Activated CD4-positive, CD25-positive, alpha-beta regulatory T cell treated with anti-CD3 and anti-CD28 coated beads, Interleukin-2, amount 50 U/mL, for 72 hours (primary cell): Measurements from ENCODE around the gene UACA.

Experiments
- DNase-seq: peaks from one replicate; pipeline ENCODE4 v3.0.0; 2021

UACA gene

DNA sequence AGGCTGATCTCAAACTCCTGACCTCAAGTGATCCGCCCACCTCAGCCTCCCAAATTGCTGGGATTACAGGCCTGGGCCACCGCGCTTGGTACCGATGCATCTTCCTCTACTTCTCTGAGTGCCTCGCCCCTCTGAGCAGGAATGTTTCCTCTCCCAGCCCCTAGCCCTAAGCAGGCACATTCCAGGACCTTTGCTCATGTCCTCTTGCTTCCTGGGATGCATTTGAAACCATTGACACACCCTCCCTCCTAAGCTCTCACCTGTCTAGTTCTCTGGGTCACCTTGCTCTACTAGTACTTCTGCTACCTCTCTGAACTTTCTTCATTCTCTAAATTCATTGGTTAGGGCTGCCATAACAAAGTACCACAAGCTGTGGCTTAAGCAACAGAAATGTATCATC is 17.9 kb upstream of the UACA start:
- no peak for DNase-seq

DNA sequence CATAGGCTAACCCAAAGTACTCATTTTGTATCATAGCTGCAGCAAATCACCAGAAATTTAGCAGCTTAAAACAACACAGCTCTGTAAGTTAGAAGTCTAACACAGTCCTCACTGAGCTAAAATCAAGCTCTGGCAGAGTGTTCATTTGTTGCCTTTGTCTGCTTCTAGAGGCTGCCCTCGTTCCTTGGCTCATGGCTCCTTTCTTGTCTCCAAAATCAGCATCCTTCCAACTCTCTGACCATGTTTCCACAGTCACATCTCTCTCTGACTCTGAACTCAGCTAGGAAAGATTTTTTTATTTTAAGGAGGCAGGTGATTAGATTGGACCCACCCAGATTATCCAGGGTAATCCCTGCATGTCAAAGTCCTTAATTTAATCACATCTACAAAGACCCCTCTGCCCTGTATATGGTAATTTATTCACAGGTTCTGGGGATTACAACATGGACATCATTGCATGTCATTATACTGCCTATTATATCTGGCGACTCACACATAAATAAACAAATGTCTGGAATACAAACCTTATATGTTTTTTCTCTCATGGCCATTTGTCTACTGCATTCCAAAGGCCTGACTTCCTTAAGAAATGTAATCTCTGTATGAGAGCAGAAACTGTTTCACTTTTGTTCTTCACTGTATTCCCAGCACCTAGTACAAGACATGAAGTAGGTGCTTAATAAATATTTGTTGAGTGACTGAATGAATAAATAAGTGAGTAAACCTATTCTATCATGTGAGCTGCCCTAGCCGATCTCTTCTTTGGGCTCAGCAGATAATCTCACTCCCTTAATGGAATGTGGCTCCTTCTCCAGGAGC is 15.1 kb upstream of the UACA start:
- no peak for DNase-seq

DNA sequence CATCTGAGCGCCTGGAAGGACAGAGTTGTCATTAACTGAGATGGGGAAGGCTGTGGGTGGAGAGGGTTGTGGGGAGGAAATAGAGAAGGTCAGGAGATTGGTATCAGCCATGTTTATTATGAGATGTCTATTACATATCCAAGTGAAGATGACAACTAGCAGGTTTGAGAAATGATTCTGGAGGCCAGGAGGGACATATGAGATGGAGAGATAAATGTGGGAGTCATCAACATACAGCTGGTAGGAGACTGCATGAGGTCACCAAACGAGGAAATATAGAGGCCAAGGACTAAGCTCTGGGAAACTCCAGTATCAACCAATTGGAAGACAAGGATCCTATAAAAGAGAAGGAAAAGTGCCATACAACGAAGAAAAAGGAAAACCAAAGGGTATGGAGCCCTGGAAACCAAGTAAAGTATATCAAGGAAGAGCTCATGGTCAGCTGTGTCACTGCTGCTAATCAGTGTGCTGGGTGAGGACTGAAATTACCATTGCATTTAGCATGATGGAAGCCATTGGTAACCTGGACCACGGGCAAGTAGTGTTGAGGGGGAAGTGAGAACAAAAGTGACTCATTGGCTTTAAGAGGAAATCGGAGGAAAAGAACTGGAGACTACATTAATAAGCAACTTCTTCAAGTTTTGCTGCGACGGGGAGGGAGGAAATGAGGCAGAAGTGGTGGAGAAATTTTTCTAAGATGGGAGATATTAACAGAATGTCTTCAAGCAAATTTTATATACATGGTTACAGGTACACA is 14.0 kb upstream of the UACA start:
- no peak for DNase-seq

DNA sequence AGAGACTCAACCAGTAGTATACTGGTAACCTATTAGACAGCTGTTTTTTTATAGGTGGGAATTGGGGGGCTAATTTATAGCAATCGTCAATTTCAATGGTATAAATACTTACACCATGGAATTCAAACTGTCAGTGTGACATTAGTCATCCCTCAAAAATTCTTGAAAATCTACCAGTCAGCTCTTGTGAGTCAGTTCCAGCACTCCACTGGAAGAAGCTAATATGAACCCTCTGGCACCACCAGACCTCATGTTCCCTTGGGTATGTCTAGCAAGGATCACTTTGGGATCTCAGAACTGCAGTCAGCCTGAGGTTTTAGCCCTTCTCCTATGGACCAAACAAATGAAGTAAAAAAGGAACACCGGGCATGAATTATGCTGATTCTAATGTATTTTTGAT is 11.8 kb upstream of the UACA start:
- no peak for DNase-seq

DNA sequence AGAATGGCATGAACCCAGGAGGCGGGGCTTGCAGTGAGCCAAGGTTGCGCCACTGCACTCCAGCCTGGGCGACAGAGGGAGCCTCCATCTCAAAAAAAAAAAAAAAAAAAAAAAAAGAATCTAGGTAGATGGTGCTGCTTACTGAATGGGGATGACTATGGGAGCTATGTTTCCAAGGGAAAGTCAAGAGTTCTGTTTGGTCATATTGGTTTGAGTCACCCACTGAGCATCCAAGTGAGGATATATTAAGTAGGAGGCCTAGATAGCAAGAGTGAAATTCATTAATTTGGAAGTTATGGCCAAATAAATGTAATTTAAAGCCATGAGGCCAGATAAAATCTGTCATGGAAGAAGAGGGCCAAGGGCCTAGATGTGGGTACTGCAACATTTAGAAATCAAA is 9.0 kb upstream of the UACA start:
- no peak for DNase-seq

DNA sequence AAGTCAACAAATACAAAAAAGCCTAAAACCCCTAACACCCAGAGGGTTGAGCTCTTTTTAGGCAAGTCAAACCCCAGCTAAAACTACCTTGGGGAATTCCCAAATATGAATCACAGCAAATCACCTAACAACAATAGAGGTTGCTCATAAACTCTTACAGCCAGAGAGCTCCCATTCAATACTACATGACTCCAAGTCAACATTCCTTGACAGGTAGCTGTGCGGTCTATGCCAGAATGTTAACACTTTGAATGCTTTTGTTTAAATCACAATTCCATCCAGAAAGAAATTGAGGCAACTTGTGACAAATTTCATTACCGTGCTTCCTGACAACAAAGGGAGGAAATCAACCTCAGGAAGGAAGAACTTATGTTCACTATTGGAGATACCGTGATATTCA is 7.5 kb upstream of the UACA start:
- no peak for DNase-seq

DNA sequence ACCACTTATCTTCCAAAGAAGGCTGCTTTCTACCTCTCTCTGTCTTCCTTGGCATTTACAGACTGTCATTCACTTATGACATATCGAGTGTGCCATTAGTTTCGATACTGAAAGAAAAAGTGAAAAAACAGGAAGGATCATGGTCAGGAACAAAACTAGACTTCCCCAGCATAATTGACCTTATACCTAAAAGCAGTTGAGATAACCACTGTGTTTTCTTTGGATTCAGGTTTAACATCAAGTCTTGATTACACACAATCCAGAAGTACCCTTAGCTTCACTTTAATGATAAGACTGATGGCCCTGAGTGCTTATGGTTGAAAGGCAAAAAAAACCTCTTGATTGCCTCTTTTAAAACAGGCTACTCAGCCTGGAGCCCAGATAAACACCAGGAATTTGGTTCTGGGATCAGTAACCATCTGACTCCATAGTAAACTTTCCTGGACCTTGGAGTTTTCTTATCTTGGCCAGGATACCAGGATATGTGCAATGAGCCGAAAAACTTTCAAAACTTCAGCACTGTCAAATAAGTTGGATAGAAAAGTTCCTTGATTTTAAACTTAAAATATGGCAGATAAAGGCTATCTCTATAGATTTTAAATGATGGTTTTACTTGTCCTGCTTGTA is 5.0 kb upstream of the UACA start:
- no peak for DNase-seq

DNA sequence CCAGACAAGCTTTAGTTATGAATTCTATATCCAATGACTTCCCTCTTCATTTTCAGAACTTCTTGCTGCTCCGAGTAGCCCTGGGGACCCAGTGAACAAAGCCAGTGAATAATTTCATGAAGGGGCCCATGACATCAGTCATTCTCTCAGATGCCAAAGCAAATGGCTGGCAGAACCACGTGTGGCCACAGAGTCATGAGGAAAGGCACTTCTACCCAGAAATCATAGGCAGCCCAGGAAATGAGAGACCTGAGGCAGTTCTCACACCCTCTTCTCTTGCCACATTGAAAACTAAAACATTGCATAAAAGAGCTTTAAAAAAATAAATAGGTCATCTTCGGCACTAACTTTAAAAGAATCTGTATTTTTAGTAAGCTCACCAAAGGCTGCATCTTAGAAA is 4.3 kb upstream of the UACA start:
- DNase-seq, result no peak

DNA sequence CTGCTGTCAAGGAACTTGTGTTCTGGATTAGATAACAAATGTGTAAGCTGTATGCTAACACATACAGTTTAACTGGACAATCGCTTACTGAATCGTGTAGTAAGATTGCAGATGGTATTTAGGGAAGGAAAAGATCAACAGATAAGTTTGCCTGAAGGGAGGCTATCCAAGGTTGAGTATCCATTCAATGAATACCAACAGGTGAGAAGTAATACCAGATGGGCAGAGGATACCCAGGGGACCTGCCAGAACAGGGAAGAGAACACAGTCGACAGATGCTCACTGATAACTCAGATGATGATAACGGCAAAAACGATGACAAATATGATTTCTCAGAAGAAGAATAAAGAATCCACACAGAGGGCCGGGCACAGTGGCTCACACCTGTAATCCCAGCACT is 3.2 kb upstream of the UACA start:
- no peak for DNase-seq

DNA sequence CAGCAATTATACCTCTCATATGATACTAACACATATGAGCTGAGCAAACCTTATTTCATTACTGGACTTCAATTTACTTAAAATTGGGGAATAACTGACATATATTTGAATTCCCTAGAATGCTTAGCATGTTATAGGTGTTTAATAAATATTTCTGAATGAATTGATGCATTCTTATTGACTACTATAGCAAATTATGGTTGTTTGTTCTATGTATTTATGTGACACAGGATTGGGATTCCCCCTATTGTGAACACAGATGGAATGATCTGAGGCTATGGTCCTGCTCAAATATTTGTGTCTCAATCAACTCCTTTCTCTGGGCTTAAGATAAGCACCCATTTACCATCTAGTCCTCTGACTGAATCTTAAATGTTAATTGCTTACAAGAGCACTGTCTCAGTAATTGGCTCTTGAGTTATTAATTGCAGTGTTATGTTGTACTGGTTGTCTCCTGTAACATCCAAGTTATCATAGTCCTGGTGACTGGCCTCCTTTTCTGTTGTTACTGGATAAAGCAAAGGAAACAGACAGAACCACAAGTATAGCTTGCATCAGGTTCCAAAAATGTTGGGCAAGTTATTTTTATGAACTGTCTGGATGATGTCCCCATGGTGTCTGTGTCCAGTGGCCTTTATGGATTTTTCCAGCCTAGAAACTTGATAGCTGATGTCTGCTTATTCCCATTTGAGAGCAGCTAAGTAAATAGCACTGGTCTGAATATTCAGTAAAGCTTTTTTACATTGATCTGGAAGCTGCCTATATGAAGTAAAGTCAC is 2.3 kb upstream of the UACA start:
- no peak for DNase-seq

DNA sequence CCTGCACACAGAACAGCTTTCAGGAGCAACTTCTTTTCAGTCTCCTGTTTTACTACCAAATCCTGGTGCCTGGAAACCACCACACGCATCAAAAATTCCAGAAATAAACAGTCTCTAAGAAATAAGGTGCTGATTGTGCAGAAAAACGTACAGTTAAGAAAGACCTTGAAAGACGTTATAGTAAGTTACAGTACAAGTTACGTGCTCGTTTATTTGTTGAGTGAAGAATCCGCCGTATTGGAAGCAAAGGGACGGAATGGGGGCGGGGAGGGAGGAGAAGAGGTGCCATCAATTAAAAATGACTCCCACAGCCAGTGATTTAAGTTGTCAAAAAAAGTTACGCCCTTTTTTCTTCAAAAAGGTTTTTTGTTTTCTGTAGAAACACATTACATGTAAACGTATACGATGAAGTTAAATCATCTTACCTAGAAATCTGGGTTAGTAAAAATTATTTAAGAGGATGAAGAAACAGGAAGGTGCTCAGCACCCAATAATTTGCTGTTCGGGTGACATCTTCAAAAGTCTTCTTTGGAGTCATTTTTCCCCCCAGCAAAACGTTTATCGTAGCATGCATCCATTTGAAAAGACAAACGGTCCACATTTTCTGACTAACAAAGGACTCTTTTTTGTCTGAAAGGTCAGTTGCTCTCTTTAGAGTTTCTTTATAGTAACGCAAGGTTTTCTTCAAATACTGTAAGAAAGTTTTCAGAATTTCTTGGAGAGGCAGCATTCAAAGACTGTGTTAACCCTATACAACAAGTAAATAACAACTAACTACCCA is 782 bp upstream of the UACA start:
- no peak for DNase-seq

DNA sequence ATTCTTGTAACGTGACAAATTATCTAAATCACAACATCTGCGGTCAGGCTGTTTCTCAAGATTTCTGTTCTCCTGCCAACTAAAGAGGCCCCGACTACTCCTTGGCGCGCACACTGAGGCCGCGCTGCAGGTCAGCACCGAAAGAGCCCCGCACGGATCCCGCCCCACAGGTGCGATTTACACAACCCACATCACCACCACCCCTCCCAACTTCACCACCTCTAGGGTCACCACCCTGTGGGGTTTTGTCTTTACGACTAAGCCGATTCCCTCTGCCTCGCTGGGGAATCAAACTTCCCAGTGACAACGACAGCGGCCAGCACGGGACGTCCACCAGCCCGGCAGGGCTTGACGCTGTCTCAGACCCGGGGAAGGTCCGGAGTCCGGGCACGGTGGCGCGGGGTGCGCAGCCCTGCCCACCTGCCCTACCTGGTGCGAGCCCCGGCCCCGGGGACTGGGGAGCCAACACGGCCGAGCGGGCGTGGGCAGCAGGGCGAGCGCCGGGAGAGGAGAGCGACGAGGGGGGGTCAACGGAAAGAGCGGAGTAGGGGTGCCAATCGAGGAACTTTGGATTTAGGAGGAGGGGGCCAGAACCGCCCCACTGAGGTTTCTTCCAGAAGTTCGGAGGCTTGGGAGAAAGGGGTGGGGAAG is 764 bp downstream of the UACA start:
- DNase-seq, result no peak

DNA sequence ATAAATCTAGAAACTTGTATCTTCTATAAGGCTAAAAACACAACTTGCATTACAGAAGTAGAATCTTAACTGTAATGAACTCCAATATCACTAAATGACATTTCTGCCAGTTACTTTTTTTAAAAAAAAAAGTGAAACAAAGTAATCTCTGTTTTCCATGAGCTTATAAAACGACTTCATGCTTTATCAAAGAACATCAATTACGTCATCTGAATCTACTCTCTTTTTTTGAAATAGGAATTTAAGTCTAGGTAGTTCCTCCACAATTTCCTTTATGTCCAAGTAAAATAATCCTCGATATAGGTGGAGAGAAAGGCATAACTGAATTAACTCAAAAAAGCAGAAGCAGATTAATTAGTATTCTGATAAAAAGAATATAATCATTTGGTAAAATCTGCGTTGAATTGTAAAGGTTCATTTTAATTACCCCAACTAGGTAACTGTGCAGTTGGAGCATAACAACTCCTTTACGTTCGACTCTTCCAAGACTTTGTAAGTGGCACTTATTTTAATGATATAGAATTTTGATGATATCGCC is 1.4 kb downstream of the UACA start:
- DNase-seq, result no peak

DNA sequence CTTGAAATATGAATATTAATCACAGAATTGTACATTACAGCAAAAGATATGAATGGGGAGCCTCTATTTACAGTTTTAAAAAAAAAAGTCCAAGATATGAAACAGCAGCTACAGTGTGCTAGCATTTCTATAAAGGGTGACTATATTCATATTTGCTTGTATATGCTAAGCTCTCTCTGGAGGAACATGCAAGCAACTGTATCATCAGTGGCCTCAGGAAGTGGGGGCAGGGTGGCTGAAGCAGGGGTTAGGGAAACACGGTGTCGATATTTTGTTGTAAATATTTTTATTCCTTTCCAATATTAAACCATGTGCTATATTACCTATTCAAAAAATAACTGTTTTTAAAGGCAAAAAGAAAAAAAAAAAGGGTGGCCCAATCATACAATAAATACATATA is 2.3 kb downstream of the UACA start:
- no peak for DNase-seq

DNA sequence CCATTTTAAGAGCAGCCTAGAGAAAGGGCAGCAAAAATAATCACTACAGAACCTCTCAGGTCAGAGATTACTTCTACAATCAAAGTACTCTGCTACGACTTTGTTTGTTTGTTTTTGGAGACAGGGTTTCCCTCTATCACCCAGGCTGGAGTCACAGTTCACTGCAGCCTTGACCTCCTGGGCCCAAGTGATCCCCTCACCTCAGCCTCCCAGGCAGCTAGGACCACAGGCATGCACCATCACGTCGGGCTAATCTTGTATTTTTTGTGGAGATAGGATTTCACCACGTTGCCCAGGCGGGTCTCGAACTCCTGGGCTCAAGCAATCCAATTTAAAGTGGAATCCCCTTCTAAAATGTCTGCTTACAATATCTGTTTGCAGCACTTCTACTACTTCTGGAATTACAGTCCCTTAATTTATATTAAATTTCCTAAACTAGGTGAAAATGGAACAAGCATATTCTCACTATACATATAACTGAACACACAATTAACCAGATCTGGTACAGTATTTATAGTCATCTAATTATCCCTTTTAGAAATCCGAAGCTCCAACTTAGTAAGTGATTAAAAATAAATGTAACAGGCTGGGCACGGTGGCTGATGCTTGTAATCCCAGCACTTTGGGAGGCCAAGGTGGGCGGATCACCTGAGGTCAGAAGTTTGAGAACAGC is 4.4 kb downstream of the UACA start:
- DNase-seq, result no peak

DNA sequence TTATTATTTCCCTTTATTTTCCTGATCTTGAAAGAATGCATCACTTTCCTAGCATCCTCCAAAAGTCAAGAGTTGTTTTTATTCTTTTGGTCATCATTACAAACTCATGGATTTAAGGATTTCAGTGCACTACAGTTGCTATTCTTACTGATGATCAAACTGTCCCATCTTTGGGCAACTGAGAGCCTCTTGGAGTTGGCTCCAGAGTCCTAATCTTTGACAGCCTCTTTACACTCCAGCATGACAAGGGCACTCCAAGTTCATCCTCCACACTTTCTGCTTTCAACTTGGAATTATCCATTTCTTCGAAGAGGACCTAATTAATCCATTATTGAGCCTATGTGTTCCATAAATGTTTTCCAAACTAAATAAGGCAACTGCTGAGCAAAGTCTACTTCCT is 5.7 kb downstream of the UACA start:
- DNase-seq, result no peak

DNA sequence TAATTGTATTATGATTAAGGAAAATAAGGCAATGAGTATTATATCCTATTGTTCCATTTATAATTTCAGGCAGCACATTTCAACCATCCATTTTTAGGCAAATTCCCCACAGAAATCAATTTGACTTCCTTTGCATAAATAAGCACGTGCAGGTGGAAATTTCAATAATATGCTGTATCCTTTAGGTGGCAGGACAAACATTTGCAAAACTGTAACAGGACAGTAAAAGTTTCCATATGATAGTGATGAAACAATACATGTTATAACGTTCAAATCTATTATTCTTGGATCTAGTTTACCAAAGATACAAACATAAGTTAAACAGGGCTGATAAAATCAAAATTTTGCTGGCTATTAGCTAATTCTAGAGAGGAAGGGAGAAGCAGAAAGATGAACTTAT is 8.5 kb downstream of the UACA start:
- no peak for DNase-seq

DNA sequence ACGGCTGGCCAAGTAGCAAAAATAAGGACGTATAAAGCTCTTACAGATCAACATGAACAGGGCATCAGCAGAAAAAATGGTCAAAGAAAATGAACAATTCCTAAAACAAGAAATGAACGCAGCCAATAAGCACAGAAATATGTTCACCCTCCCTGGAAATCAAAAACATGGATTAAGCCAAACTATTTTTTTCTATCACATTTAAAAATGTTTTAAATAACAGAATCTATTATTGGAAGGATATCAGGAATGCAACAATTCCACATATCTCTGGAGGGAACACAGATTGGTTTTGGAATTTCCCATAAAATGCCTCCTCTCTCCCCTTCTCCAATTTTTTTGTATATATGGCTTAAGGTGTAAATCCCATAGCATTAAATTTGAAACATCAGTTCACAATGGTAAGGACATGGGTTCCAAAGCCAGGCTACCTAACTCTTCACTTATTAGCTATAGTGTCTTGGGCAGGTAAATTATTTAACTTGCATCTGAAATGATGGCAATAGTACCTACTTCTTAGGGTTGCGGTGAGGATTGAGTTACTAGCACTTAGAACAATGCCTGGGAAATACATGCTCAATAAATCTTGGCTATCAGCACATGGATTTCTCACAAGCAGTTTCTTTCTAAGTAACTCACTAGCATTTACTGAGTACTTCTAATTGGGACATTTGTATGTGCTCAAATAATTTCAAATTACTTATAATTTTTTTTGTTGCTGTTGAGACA is 10.1 kb downstream of the UACA start:
- DNase-seq, result no peak

DNA sequence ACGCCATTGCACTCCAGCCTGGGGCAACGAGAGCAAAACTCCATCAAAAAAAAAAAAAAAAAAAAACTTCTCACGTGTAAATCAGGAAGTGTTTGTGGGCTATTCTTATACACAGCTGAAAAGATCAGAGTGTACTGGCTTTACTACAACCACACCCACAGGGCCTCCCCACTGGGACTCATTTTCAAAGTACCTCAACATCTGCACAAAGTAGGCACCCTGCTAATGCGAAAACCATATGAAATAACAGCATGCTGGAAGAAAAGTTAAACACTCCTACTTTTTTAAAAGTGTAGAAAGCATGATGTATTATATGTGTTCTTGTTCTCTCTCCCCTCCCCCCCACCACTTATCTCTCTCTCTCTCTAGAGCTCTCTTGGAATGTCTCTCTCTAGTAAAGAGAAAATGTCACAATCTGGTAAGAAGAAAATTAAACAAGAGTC is 11.1 kb downstream of the UACA start:
- no peak for DNase-seq

DNA sequence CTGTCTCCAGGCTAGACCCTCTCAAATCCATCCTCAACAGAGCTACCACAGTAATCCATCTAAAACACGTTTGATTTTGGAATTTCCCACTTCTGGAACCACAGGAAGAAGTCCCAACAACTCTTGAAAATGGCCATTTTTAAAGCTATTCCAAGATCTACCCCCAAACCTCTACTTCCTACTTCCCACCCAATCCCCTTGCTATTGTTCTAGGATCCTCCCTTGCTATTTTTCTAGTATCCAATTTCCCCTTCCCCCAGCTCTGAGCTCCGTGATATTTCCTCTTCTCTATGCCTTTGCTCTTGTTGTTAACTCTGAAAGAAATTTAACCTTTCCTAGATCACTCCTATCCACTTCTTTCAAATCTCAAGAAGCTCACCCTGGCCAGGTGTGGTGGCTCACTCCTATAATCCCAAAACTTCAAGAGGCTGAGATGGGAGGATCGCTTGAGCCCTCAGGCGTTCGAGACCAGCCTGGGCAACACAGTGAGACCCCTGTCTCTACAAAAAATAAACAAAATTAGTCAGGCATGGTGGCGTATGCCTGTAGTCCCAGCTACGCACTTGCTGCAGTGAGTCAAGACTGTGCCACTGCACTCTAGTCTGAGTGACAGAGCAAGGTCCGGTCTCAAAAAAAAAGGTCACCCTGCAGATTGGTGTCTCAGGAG is 13.0 kb downstream of the UACA start:
- DNase-seq, result no peak
